Body of pancreas (tissue), 4 donors: ENCODE data around the gene MRPS35.

Experiments
- POLR2A ChIP-seq, 3 donors: fragments of 450-650 bp; IDR thresholded peaks; one replicate each; pipeline ENCODE4 v1.6.1; 2016; ENCODE audit warnings: antibody characterized with exemption in 3 of 3, mild to moderate bottlenecking in 2 of 3
- TF ChIP-seq, protein P1 (sequence below), 7 experiments: fragments of 450-650 bp in 4 of 7; fragments of 200-600 bp in 3 of 7; sonication (generic) in 3 of 7; IDR thresholded peaks; one replicate each; pipeline ENCODE4 v1.5.1; 2016 to 2019; ENCODE audit warnings: antibody characterized with exemption in 7 of 7

- TF ChIP-seq, protein P1, sequence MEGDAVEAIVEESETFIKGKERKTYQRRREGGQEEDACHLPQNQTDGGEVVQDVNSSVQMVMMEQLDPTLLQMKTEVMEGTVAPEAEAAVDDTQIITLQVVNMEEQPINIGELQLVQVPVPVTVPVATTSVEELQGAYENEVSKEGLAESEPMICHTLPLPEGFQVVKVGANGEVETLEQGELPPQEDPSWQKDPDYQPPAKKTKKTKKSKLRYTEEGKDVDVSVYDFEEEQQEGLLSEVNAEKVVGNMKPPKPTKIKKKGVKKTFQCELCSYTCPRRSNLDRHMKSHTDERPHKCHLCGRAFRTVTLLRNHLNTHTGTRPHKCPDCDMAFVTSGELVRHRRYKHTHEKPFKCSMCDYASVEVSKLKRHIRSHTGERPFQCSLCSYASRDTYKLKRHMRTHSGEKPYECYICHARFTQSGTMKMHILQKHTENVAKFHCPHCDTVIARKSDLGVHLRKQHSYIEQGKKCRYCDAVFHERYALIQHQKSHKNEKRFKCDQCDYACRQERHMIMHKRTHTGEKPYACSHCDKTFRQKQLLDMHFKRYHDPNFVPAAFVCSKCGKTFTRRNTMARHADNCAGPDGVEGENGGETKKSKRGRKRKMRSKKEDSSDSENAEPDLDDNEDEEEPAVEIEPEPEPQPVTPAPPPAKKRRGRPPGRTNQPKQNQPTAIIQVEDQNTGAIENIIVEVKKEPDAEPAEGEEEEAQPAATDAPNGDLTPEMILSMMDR (IDR thresholded peaks at IDR 0.05): no peak
- no peak for TF ChIP-seq POLR2A (IDR thresholded peaks at IDR 0.05)
Observed at GRCh38 chr12:27787559-27787958, 76.9 kb downstream of the MRPS35 start.
